GM21576 (cell line): ENCODE data around the gene HGFAC.
"Not testable (repeated sequence)": the region's sequence is repeated elsewhere in the genome, so short reads cannot be mapped to it uniquely, and the experiment has no call there.

Experiments used
- ATAC-seq: cut with Tn5 transposase; IDR thresholded peaks from one replicate; pipeline ENCODE4 v1.9.1; 2021; ENCODE audit warnings: mild to moderate bottlenecking, moderate library complexity; ENCODE audit not compliant: unreplicated experiment

The HGFAC gene

GRCh38 chr4:3440011-3440410, 1.8 kb upstream of the HGFAC start:
- no peak for ATAC-seq

DNA sequence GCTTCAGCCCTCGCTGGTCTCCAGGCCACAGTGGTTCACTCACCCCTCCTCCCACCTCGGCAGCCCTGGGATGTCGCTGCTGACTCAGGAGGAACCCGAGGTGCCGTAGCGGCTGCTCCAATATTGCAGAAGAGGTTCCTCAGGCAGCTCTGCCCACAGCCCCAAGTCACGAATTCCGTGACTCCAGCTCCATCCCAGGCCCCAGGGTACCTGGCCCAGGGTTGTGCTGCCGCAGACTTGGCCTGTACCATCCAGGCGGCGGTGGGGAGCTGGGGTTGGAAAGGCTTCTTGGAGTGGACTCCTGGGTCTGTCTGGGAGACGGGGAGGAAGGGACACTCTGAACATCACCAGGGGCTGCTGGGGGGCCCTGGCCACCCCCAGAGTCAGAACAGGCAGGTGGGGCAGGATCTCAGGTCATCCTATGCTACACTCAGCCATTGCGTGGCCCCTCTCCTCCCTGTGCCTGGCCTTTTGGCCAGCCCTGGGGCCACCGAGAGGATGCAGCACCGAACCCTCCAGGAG, 728 bp upstream of the HGFAC start:
- ATAC-seq = no peak

DNA sequence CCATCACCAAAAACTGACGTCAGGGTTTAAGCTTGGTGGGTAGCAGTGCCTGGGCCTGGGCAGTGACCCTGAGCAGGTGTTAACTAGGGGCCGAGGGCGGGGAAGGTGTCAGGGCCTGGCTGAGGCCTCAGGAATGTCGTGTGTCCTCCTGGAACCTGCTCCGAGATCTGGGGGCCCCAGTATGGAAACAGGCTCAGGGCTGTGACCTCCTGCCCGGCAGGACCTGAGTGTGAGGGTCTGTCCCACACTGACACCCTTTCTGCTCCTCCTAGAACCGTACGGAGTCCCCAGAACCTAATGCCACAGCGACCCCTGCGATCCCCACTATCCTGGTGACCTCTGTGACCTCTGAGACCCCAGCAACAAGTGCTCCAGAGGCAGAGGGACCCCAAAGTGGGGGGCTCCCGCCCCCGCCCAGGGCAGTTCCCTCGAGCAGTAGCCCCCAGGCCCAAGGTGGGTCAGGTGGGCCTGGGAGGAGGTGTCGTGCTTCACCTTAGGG, 741 bp downstream of the HGFAC start:
- no peak for ATAC-seq

GRCh38 chr4:3442959-3443749, 1.4 kb downstream of the HGFAC start:
- no peak for ATAC-seq

GRCh38 chr4:3443750-3444309, 2.1 kb downstream of the HGFAC start:
- ATAC-seq = no peak

DNA sequence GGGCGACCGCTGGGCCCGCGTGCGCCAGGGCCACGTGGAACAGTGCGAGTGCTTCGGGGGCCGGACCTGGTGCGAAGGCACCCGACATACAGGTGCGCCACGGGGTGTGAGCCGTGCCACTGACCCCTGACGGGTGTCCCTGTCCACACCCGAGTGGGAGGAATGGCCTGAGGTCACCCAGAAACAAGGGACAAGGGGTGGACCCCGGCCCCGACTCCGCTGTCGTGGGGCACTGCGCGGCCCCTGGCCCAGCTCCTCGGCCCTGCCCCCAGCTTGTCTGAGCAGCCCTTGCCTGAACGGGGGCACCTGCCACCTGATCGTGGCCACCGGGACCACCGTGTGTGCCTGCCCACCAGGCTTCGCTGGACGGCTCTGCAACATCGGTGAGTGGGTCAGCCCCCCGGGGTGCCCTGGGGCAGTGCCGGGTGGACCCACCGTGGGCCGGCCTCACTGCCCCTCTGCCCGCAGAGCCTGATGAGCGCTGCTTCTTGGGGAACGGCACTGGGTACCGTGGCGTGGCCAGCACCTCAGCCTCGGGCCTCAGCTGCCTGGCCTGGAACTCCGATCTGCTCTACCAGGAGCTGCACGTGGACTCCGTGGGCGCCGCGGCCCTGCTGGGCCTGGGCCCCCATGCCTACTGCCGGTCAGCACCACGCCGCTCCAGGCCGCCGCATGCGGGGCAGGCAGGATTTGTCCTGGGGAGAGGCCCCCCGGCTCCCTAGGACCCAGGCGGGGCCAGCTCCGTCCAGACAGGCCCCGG, 2.8 kb downstream of the HGFAC start:
- ATAC-seq = no peak

DNA sequence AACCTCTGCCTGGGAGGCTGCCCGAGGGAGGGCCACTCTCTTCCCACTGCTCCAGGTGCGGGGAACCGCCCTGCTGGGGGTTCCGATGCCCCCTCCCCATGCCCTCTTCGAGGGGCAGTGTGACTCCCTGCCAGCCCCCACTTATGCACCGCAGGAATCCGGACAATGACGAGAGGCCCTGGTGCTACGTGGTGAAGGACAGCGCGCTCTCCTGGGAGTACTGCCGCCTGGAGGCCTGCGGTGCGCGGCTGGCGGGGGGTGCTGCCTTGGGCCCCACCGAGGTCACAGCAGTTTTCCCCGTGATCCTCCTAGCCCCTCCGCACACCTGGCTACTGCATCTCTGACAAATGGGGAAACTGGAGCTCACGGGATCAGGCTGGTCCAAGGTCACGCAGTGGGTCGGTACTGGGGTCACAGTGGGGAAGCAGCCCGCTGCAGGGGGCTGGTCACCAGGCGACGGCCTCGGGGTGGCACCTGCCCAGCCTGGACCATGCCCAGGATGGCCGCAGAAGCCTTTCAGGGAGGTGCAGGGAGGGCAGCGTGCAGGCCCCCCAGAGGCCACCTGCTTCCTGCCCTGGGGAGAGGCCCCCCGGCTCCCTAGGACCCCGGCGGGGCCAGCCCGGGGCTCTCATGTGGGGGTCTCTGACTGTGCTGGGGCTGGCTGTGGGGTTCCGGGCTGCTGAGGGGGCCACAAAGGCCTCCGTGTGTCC, 3.5 kb downstream of the HGFAC start:
- ATAC-seq = no peak

DNA sequence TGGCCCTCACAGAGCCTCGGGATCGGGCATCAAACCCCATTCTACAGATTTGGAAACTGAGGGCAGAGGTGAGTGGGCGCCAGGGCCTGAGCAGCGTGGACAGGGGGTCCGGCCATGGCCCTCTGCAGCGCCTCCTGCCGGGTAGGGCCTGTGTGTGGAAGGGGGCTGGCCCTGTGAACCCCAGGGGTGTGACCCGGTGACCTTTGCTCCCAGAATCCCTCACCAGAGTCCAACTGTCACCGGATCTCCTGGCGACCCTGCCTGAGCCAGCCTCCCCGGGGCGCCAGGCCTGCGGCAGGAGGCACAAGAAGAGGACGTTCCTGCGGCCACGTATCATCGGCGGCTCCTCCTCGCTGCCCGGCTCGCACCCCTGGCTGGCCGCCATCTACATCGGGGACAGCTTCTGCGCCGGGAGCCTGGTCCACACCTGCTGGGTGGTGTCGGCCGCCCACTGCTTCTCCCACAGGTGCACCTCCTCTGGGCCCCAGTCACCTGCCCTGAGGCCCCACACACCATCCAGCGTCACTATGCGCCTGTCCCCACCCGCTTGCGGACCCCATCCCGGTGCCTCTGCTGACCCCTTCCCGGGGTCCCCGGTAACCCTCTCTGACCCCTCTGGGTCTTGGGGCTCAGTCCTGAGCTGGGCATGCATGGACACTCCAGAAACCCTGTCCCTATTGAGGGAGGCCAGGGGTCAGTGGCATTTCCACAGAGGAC, 4.2 kb downstream of the HGFAC start:
- no peak for ATAC-seq

- no peak for ATAC-seq
These were observed 5.0 kb downstream of the HGFAC start for GRCh38 chr4:3446631-3447320.

DNA sequence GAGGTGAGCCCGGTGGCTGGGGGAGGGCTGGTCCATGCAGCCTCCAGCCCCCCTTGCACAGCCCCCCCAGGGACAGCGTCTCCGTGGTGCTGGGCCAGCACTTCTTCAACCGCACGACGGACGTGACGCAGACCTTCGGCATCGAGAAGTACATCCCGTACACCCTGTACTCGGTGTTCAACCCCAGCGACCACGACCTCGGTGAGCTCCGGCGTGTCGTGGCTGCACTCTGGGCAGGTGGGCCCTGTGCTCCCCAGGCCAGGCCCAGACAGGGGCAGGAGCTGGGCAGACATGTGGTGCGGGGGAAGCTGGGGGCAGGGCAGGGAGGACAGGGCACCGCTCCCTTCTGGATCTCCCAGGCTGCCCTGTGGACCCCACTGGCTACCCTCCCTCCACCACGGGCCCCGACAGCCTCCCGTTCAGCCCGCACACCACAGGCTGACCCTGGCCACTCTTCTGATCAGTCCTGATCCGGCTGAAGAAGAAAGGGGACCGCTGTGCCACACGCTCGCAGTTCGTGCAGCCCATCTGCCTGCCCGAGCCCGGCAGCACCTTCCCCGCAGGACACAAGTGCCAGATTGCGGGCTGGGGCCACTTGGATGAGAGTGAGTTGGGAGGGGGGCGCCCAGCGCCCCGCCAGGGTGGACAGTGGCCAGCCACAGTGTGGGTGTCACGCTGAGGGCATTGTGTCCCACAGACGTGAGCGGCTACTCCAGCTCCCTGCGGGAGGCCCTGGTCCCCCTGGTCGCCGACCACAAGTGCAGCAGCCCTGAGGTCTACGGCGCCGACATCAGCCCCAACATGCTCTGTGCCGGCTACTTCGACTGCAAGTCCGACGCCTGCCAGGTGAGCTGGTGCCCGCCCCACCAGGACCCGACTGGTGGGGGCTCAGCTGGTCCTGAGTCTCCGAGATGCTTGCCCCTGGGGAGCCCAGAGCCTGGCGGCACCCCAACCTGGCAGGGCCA, 5.9 kb downstream of the HGFAC start:
- ATAC-seq = no peak

DNA sequence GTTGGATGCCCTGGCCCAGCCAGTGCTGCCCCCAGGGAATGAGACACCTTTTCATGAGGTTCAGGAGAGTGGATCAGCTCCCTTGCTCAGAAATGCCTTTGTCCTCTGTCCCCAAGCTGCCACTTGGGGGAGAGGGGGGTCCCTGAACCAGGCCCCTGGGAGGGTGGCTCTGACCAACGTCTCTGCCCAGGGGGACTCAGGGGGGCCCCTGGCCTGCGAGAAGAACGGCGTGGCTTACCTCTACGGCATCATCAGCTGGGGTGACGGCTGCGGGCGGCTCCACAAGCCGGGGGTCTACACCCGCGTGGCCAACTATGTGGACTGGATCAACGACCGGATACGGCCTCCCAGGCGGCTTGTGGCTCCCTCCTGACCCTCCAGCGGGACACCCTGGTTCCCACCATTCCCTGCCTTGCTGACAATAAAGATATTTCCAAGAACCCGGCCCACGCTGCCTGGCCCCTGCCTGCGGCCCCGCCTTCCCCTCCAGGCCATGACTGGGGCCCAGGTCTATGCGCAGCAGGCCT, 7.3 kb downstream of the HGFAC start:
- no peak for ATAC-seq

- no peak for ATAC-seq
These were observed 8.1 kb downstream of the HGFAC start for GRCh38 chr4:3449574-3450534.

DNA sequence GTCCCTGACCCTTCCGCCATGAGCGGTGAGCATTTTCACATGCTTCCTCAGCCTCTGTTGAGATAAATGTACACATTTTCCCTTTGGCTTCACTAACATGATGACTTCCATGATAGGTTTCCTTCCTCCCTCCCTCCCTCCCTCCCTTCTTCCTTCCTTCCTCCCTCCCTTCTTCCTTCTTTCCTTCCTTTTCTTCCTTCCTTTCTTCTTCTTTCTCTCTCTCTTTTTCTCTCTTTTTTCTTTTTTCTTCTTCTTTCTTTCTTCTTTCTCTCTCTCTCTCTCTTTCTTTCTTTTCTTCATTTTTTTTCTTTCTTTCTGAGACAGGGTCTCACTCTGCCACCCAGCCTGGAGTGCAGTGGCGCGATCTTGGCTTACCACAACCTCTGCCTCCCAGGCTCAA, 8.9 kb downstream of the HGFAC start:
- ATAC-seq = no peak

DNA sequence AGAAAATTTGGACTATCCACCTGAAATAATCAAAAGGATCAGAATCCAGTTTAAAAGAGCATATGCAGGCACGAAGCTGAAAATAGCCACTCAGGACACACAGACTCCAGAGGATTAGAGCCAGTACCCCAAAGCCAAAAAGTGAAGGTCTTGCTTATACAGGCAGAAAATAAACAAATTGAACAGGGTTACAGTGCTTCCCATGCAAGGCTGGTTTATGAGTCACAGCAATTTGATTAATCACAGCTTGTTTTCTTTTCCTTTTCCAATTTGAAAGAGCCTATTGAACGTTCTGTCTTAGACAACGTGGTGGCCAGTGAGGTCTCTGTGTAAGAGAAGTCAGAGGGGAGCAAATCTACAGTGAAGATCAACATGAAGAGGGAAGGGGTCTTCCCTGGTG, 10.2 kb downstream of the HGFAC start:
- ATAC-seq = no peak

DNA sequence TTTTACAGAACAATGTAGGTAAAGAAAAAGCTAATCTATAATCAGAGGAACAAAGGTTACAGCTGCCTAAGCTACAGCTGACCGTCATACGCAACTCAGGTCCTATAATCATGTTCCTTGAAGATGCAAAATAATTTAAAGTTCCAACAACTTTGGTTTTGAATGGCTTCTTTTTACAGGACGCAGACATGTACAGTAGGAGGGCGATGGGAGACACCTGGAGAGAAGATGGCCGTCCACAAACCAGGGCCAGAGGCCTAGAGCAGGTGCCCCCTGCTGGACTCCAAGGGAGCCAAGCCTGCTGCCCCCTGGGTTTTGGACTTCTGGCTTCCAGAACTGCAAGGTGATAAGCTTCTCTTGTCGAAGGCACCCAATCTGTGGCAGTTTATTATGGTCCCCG, 10.6 kb downstream of the HGFAC start:
- no peak for ATAC-seq

- ATAC-seq = not testable (repeated sequence)
These were observed 13.8 kb downstream of the HGFAC start for GRCh38 chr4:3455596-3455995.

- no peak for ATAC-seq
These were observed 16.6 kb downstream of the HGFAC start for GRCh38 chr4:3458371-3458770.
